GM06990 (cell line): ENCODE results near the gene SNAI3.
A peak's percentile ranks its signal among the peaks of the same experiment; 100 is the strongest.

Experiments
- DNase-seq: peaks from one replicate; pipeline ENCODE4 v3.0.0-alpha.2; 2011; ENCODE audit not compliant: insufficient read length; ENCODE audit errors: extremely low read depth
- H3K27me3 ChIP-seq: replicated peaks from 2 replicates; pipeline ENCODE4 v1.6.0; 2011; ENCODE audit warnings: low read length; ENCODE audit not compliant: control insufficient read depth, insufficient read depth
- H3K36me3 ChIP-seq: 2 replicates; pipeline ENCODE4 v1.5.1; 2011; ENCODE audit warnings: low read length; ENCODE audit not compliant: control insufficient read depth, insufficient read depth
- H3K4me3 ChIP-seq: replicated peaks from 2 replicates; pipeline ENCODE4 v1.5.1; 2011; ENCODE audit warnings: low read depth, mild to moderate bottlenecking, control low read depth, low read length
- CTCF ChIP-seq: IDR thresholded peaks from 2 replicates; pipeline ENCODE4 v1.5.1; 2011; ENCODE audit warnings: low read length, control low read depth, mild to moderate bottlenecking, inconsistent platforms; ENCODE audit not compliant: insufficient read depth, poor library complexity, severe bottlenecking

SNAI3 gene

GRCh38 chr16:88712362-88712979, 26.2 kb upstream of the SNAI3 start:
- no peak for DNase-seq
- Histone ChIP-seq H3K36me3 (peaks cover 43% of the 10 kb centered on the region), H3K4me3 (no peak overlapping the region), H3K27me3 (no peaks in the 10 kb centered on the region)
- no peak for TF ChIP-seq CTCF

GRCh38 chr16:88711750-88712340, 25.5 kb upstream of the SNAI3 start:
- Histone ChIP-seq H3K4me3 (no peak overlapping the region), H3K36me3 (peaks cover 38% of the 10 kb centered on the region), H3K27me3 (no peaks in the 10 kb centered on the region)
- DNase-seq, result no peak
- TF ChIP-seq CTCF, result no peak

GRCh38 chr16:88710556-88710955, 24.2 kb upstream of the SNAI3 start:
- no peaks in the 10 kb centered on the region for H3K27me3 ChIP-seq
- no peak overlapping the region for H3K4me3 ChIP-seq
- TF ChIP-seq CTCF, result no peak
- peaks cover 25% of the 10 kb centered on the region for H3K36me3 ChIP-seq
- DNase-seq, result no peak

- no peak for TF ChIP-seq CTCF
- DNase-seq, result no peak
- H3K36me3 ChIP-seq, result peaks cover 7% of the 10 kb centered on the region
- H3K4me3 ChIP-seq, result peak overlapping the region; percentile 98
- H3K27me3 ChIP-seq, result no peaks in the 10 kb centered on the region
Observed at GRCh38 chr16:88706965-88707826, 20.9 kb upstream of the SNAI3 start.

GRCh38 chr16:88706229-88706964, 20.1 kb upstream of the SNAI3 start, which contains the start of the genes CTU2 and RNF166:
Gene CTU2 (plus strand): TSS chr16:88706503. CDS start chr16:88706531, 28 bp downstream.
Gene RNF166 (minus strand): TSS chr16:88706408. CDS start chr16:88706325, 83 bp downstream.
- peaks cover 7% of the 10 kb centered on the region for H3K36me3 ChIP-seq
- peak; percentile 92 for DNase-seq
- TF ChIP-seq CTCF, result no peak
- H3K4me3 ChIP-seq, result peak within 1 kb of the TSS; percentile 98
- H3K27me3 ChIP-seq, result no peaks in the 10 kb centered on the region
